ENCODE results near the gene CDH23. TPM values are rescaled to one million over a fixed set of nuclear protein-coding genes. Genes with fewer than 3 reads are reported as not detected.
"Not testable (repeated sequence)": the region's sequence is repeated elsewhere in the genome, so short reads cannot be mapped to it uniquely, and the experiment has no call there.

Gene CDH23
- polyA plus RNA-seq, 4 donors, result 0.75 to 2.0 (median 1.3) TPM

- DNase-seq (ENCODE audit: low read depth in 4 of 4, low spot score in 2 of 4), result no peak
Observed at GRCh38 chr10:71595649-71596048, 198.9 kb downstream of the CDH23 start.

- DNase-seq (ENCODE audit: low read depth in 4 of 4, low spot score in 2 of 4), result no peak
Observed at GRCh38 chr10:71596127-71596526, 199.4 kb downstream of the CDH23 start.

- no peak for DNase-seq (ENCODE audit: low read depth in 4 of 4, low spot score in 2 of 4)
Observed at GRCh38 chr10:71596759-71597158, 200.0 kb downstream of the CDH23 start.

GRCh38 chr10:71597821-71598498, 201.2 kb downstream of the CDH23 start:
- no peak for DNase-seq (ENCODE audit: low read depth in 4 of 4, low spot score in 2 of 4)

- no peak for DNase-seq (ENCODE audit: low read depth in 4 of 4, low spot score in 2 of 4)
Observed at GRCh38 chr10:71598621-71599055, 201.9 kb downstream of the CDH23 start.

- no peak for DNase-seq (ENCODE audit: low read depth in 4 of 4, low spot score in 2 of 4)
Observed at GRCh38 chr10:71599518-71599917, 202.8 kb downstream of the CDH23 start.

GRCh38 chr10:71600242-71600641, 203.5 kb downstream of the CDH23 start:
- not testable (repeated sequence) for DNase-seq (ENCODE audit: low read depth in 4 of 4, low spot score in 2 of 4)

- DNase-seq (ENCODE audit: low read depth in 4 of 4, low spot score in 2 of 4), result no peak
Observed at GRCh38 chr10:71600849-71601248, 204.1 kb downstream of the CDH23 start.

GRCh38 chr10:71601273-71601672, 204.6 kb downstream of the CDH23 start:
- no peak for DNase-seq (ENCODE audit: low read depth in 4 of 4, low spot score in 2 of 4)

GRCh38 chr10:71603150-71603549, 206.4 kb downstream of the CDH23 start:
- no peak for DNase-seq (ENCODE audit: low read depth in 4 of 4, low spot score in 2 of 4)

GRCh38 chr10:71603754-71604153, 207.0 kb downstream of the CDH23 start:
- DNase-seq (ENCODE audit: low read depth in 4 of 4, low spot score in 2 of 4), result no peak

- no peak for DNase-seq (ENCODE audit: low read depth in 4 of 4, low spot score in 2 of 4)
Observed at GRCh38 chr10:71604324-71605018, 207.8 kb downstream of the CDH23 start.

- DNase-seq (ENCODE audit: low read depth in 4 of 4, low spot score in 2 of 4), result no peak
Observed at GRCh38 chr10:71605263-71605962, 208.7 kb downstream of the CDH23 start.

GRCh38 chr10:71606257-71607081, 209.7 kb downstream of the CDH23 start:
- no peak for DNase-seq (ENCODE audit: low read depth in 4 of 4, low spot score in 2 of 4)

GRCh38 chr10:71607082-71607443, 210.3 kb downstream of the CDH23 start:
- no peak for DNase-seq (ENCODE audit: low read depth in 4 of 4, low spot score in 2 of 4)

- peak in 3 of 4 donors; percentile 36 to 65 (median 62) for DNase-seq (ENCODE audit: low read depth in 4 of 4, low spot score in 2 of 4)
Observed at GRCh38 chr10:71608819-71609768, 212.4 kb downstream of the CDH23 start.

- no peak for DNase-seq (ENCODE audit: low read depth in 4 of 4, low spot score in 2 of 4)
Observed at GRCh38 chr10:71610651-71611050, 213.9 kb downstream of the CDH23 start.

GRCh38 chr10:71611131-71611530, 214.4 kb downstream of the CDH23 start:
- no peak for DNase-seq (ENCODE audit: low read depth in 4 of 4, low spot score in 2 of 4)

- DNase-seq (ENCODE audit: low read depth in 4 of 4, low spot score in 2 of 4), result no peak
Observed at GRCh38 chr10:71611709-71612422, 215.1 kb downstream of the CDH23 start.
